Effector memory CD8-positive, alpha-beta T cell (primary cell): Measurements from ENCODE around the gene BORCS6.
A peak's percentile ranks its signal among the peaks of the same experiment; 100 is the strongest.

Experiments used
- ATAC-seq: fragments of 150-1000 bp; cut with Tn5 transposase; replicated peaks from 2 replicates; pipeline ENCODE4 v1.10.0; 2021; ENCODE audit warnings: mild to moderate bottlenecking, moderate library complexity
- DNase-seq, 3 experiments: peaks; one replicate each; pipeline ENCODE4 v3.0.0; 2021
- H3K27ac Mint-ChIP-seq, 2 donors: one replicate each; pipeline ENCODE4 v1.8.0; 2022; ENCODE audit warnings: mild to moderate bottlenecking in 2 of 2, mixed read lengths in 2 of 2, moderate library complexity in 2 of 2
- H3K27me3 Mint-ChIP-seq, 2 donors: one replicate each; pipeline ENCODE4 v1.8.0; 2022; ENCODE audit warnings: mixed read lengths in 2 of 2
- H3K36me3 Mint-ChIP-seq: one replicate; pipeline ENCODE4 v1.8.0; 2022; ENCODE audit warnings: mild to moderate bottlenecking, moderate library complexity, mixed read lengths; ENCODE audit not compliant: insufficient read depth
- H3K4me1 Mint-ChIP-seq, 2 donors: one replicate each; pipeline ENCODE4 v1.8.0; 2022; ENCODE audit warnings: low read depth in 2 of 2, mixed read lengths in 2 of 2
- H3K4me3 Mint-ChIP-seq, 2 donors: one replicate each; pipeline ENCODE4 v1.8.0; 2022; ENCODE audit warnings: mild to moderate bottlenecking in 2 of 2, mixed read lengths in 2 of 2, moderate library complexity in 2 of 2
- H3K9me3 Mint-ChIP-seq, 2 donors: one replicate each; pipeline ENCODE4 v1.8.0; 2022; ENCODE audit warnings: mixed read lengths in 2 of 2

BORCS6 gene

DNA sequence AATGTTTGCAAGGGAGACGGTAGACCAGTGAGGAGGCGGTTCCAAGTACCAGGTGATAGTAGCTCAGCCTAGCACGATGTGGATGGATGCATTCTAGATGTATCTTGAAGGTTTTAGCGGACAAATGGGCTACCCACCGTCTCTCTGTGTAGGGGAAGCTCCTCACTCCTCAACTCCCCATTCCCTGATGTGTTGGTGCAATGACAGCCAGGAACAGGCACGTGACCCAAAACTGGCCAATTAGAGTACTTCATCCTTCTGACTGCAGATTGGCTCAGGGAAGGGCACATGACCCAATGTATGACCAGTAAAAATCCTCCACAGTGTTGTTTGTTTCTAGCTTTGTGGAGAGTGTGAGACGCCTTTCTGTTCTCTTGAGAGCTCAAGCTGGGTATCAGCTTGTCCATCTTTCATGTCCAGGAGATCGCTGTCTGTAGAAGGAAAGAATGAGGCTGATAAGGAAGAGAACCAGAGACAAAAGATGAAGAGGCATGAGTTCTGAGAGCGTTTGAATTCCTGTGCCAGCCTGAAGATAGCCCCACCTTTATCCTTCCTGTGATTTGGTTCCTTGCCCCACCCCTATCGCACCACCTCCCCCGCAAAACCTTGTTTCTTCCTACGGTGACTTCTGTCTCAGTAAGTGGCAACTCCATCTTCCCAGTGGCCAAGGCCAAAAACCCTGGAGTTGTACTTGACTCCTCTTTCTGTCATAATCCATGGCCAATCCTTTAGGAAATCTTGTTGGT is 2.3 kb upstream of the BORCS6 start:
- H3K4me1 Mint-ChIP-seq = peaks cover 10 to 17% of the 10 kb centered on the region in 2 donors
- no peak overlapping the region for H3K27ac Mint-ChIP-seq
- peaks cover 11% of the 10 kb centered on the region for H3K36me3 Mint-ChIP-seq
- DNase-seq (peak in 1 of 3 experiments; percentile 42), ATAC-seq (peak; percentile 9)
- H3K27me3 Mint-ChIP-seq = no peaks in the 10 kb centered on the region
- H3K4me3 Mint-ChIP-seq = no peak overlapping the region
- H3K9me3 Mint-ChIP-seq = no peaks in the 10 kb centered on the region

DNA sequence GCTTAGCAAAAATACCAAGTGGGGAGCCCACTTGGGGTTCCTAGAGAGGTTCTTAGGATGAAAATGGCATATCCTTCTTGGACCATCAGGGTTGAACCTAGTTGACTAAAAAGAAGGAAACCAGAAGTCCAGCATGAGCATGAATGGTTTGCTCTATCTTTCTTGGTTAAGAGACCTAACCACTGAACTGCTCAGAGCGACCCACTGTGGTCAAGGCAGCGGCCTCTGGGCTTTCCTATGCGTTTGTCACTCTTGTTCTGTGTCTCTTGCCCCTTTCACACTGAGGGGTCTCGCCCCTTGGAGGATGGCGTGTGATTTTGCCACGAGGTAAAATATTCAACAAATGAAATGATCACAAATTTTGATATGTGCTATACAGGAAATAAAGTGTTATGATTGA is 526 bp upstream of the BORCS6 start:
- H3K36me3 Mint-ChIP-seq = peaks cover 11% of the 10 kb centered on the region
- no peak overlapping the region for H3K27ac Mint-ChIP-seq
- no peaks in the 10 kb centered on the region for H3K27me3 Mint-ChIP-seq
- H3K9me3 Mint-ChIP-seq = no peaks in the 10 kb centered on the region
- peaks cover 10 to 11% of the 10 kb centered on the region in 2 donors for H3K4me1 Mint-ChIP-seq
- H3K4me3 Mint-ChIP-seq = no peak overlapping the region
- ATAC-seq (no peak), DNase-seq (no peak)

GRCh38 chr17:8189041-8189710 is 804 bp downstream of the BORCS6 start:
- peak in 2 of 3 experiments; percentile 30 to 34 for DNase-seq
- Mint-ChIP-seq H3K4me3 (no peak overlapping the region), H3K9me3 (no peaks in the 10 kb centered on the region), H3K27me3 (no peaks in the 10 kb centered on the region), H3K4me1 (peaks cover 10 to 13% of the 10 kb centered on the region in 2 donors), H3K27ac (no peak overlapping the region), H3K36me3 (peaks cover 11% of the 10 kb centered on the region)
- ATAC-seq = no peak

DNA sequence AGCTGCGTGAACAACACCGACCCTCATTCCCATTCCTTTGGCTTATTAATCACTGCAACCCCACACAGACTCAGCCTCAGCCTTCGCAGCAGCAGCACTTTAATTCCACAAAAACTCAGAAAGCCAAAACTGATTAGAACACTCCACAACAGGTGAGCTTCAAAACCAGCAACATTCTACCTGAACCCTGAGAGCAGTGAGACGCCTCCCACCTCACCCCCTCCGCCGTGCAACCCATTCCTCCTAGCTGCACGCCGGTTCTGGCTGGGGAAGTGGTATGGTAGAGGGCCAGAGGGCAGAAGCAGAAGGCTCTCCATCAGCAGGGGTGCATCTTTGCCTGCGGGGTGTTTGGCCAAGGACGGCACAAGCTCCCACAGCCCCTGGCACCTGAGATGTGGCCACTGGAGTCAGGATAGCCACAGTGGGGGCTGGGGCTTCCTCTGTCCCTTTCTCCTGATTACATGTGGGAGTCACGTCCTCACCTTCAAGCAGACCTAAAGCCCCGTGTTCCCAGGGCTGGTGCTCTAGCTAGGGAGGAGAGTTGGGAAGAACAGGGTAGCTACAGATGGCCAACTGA is 1.6 kb downstream of the BORCS6 start:
- peaks cover 11% of the 10 kb centered on the region for H3K36me3 Mint-ChIP-seq
- H3K27ac Mint-ChIP-seq = no peak overlapping the region
- DNase-seq = peak in 1 of 3 experiments; percentile 29

GRCh38 chr17:8187517-8188262 is 2.3 kb downstream of the BORCS6 start:
- ATAC-seq (no peak), DNase-seq (peak; percentile 82 to 89 (median 83))
- H3K27ac Mint-ChIP-seq = no peak overlapping the region
- no peaks in the 10 kb centered on the region for H3K27me3 Mint-ChIP-seq
- no peak overlapping the region for H3K4me3 Mint-ChIP-seq
- H3K4me1 Mint-ChIP-seq = peaks cover 10 to 17% of the 10 kb centered on the region in 2 donors
- no peaks in the 10 kb centered on the region for H3K9me3 Mint-ChIP-seq
- H3K36me3 Mint-ChIP-seq = peaks cover 11% of the 10 kb centered on the region

More for the DNA sequence above, 1.6 kb downstream of the BORCS6 start:
- ATAC-seq = no peak
- Mint-ChIP-seq H3K27me3 (no peaks in the 10 kb centered on the region), H3K9me3 (no peaks in the 10 kb centered on the region), H3K4me1 (peaks cover 10 to 17% of the 10 kb centered on the region in 2 donors), H3K4me3 (no peak overlapping the region)

- DNase-seq (peak; percentile 86 to 93 (median 87)), ATAC-seq (peak; percentile 53)
- Mint-ChIP-seq H3K9me3 (no peaks in the 10 kb centered on the region), H3K4me1 (peaks cover 10 to 17% of the 10 kb centered on the region in 2 donors), H3K27me3 (no peaks in the 10 kb centered on the region), H3K4me3 (no peak overlapping the region), H3K27ac (no peak overlapping the region), H3K36me3 (peaks cover 11% of the 10 kb centered on the region)
Observed at GRCh38 chr17:8186787-8187516, 3.0 kb downstream of the BORCS6 start.

- Mint-ChIP-seq H3K27ac (no peak overlapping the region), H3K4me1 (peaks cover 10 to 17% of the 10 kb centered on the region in 2 donors), H3K4me3 (no peak overlapping the region), H3K27me3 (no peaks in the 10 kb centered on the region), H3K9me3 (no peaks in the 10 kb centered on the region), H3K36me3 (peaks cover 11% of the 10 kb centered on the region)
- ATAC-seq (no peak), DNase-seq (no peak)
Observed at GRCh38 chr17:8186446-8186786, 3.6 kb downstream of the BORCS6 start.

GRCh38 chr17:8185582-8186445 is 4.2 kb downstream of the BORCS6 start:
- no peak overlapping the region for H3K4me3 Mint-ChIP-seq
- H3K9me3 Mint-ChIP-seq = no peaks in the 10 kb centered on the region
- H3K4me1 Mint-ChIP-seq = peaks cover 13 to 16% of the 10 kb centered on the region in 2 donors
- no peaks in the 10 kb centered on the region for H3K27me3 Mint-ChIP-seq
- peaks cover 13% of the 10 kb centered on the region for H3K36me3 Mint-ChIP-seq
- DNase-seq = peak; percentile 93 to 97 (median 94)
- ATAC-seq = peak; percentile 19
- H3K27ac Mint-ChIP-seq = no peak overlapping the region

GRCh38 chr17:8176998-8177731 is 12.8 kb downstream of the BORCS6 start:
- peak overlapping the region; percentile 92 to 97 for H3K27ac Mint-ChIP-seq
- no peak for DNase-seq
- H3K4me1 Mint-ChIP-seq = peaks cover 33 to 36% of the 10 kb centered on the region in 2 donors
- H3K36me3 Mint-ChIP-seq = peaks cover 30% of the 10 kb centered on the region
- no peaks in the 10 kb centered on the region for H3K27me3 Mint-ChIP-seq
- no peak for ATAC-seq
- H3K9me3 Mint-ChIP-seq = no peaks in the 10 kb centered on the region
- peak overlapping the region; percentile 96 to 97 for H3K4me3 Mint-ChIP-seq

DNA sequence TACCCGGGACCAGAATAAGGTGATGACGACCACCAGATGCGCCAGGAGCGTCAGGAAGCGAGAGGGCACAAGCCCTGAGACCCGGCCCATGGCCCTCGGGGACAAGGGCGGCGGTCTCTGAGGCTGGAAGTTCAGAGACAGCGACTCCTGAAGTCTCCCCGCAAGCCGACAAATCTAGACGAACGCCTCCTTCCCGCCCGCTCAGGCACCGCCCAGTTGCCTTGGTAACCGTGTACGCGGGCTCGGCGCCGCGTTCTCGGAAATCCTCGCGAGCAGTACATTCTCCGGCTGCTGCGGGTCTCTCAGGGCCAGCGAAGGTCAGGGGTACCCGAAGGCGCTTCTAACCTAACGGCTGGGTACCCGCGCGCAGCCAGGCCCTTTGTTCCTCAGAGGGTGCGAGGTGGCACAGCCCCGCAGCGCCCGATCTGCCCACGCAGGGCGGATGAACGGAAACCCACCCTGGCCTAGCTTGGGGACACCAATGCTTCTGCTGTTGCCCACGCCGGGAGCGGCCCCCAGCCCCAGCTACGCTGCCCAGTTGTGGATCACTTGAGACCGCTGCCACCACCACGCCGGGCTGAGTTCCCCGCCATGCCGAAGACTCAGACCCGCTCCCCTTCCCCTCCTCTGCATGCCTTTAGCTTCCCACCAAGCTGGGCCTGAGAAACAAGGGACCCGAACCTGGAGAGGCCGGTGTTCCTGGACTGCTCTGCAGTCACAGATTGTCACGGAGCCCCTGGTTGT is 13.6 kb downstream of the BORCS6 start, which contains the start of gene TMEM107:
TSS of gene TMEM107 (minus strand) at position 184 of the 744 bp plus-strand sequence. CDS start at position 90, 94 bp downstream.
- peak; percentile 81 to 85 (median 82) for DNase-seq

GRCh38 chr17:8175795-8176196 is 14.2 kb downstream of the BORCS6 start:
- Mint-ChIP-seq H3K4me3 (peak overlapping the region; percentile 96 to 97), H3K36me3 (peaks cover 33% of the 10 kb centered on the region), H3K27me3 (no peaks in the 10 kb centered on the region), H3K4me1 (peaks cover 30 to 41% of the 10 kb centered on the region in 2 donors), H3K9me3 (no peaks in the 10 kb centered on the region), H3K27ac (peak overlapping the region; percentile 92 to 97)
- ATAC-seq (no peak), DNase-seq (no peak)

More for the DNA sequence above, 13.6 kb downstream of the BORCS6 start, which contains the start of gene TMEM107:
- H3K27me3 Mint-ChIP-seq = no peaks in the 10 kb centered on the region
- H3K4me1 Mint-ChIP-seq = peaks cover 34 to 39% of the 10 kb centered on the region in 2 donors
- peak within 1 kb of the TSS; percentile 92 to 97 for H3K27ac Mint-ChIP-seq
- peaks cover 36% of the 10 kb centered on the region for H3K36me3 Mint-ChIP-seq
- H3K4me3 Mint-ChIP-seq = peak within 1 kb of the TSS; percentile 96 to 97
- H3K9me3 Mint-ChIP-seq = no peaks in the 10 kb centered on the region
- peak; percentile 58 for ATAC-seq
